Measurements from ENCODE around the gene SIRT1. TPM values are rescaled to one million over a fixed set of nuclear protein-coding genes. Genes with fewer than 3 reads are reported as not detected.

Gene SIRT1
- total RNA-seq, 1 experiment from 2014 or later: 22.8 TPM

GRCh38 chr10:67836488-67836887 lies 48.0 kb upstream of the SIRT1 start:
- no peak overlapping the region for H2AFZ ChIP-seq (ENCODE audit: low read depth, low read length, poor library complexity, severe bottlenecking)
- no peak overlapping the region for H3K27ac ChIP-seq (ENCODE audit: low read depth, low read length)
- BruUV-seq (replicated peaks): no TSS peak
- H3K9me3 ChIP-seq (ENCODE audit: control insufficient read depth in 1 of 2, insufficient read depth in 1 of 2, low read depth in 1 of 2, low read length in 2 of 2): no peaks in the 10 kb centered on the region
- ATAC-seq (no peak), DNase-seq (ENCODE audit: low read depth, low spot score) (no peak)
- no peaks in the 10 kb centered on the region for H3K27me3 ChIP-seq (ENCODE audit: insufficient read depth, low read length)
- intact Hi-C loops (cut with micrococcal nuclease): no loop called here
- no peaks in the 10 kb centered on the region for H3K79me2 ChIP-seq (ENCODE audit: insufficient read depth, low read length)
- no peaks in the 10 kb centered on the region for H3K36me3 ChIP-seq (ENCODE audit: control insufficient read depth in 1 of 2, insufficient read depth in 2 of 2, low read length in 2 of 2)
- H4K20me1 ChIP-seq (ENCODE audit: insufficient read depth): no peaks in the 10 kb centered on the region
- RAD21 ChIA-PET (ENCODE audit: low non-redundant PET in 1 of 2, low total read pairs in 2 of 2, uncharacterized antibody in 2 of 2, unreplicated experiment in 2 of 2): no interaction called here
- H3K4me2 ChIP-seq (ENCODE audit: low read length): no peak overlapping the region
- no peaks in the 10 kb centered on the region for H3K9me2 ChIP-seq (ENCODE audit: insufficient read depth)
- peaks cover 4 to 10% of the 10 kb centered on the region in 2 experiments; a peak in 3 of 4 replicates for H3K4me1 ChIP-seq (ENCODE audit: control insufficient read depth in 1 of 2, insufficient read depth in 2 of 2, low read length in 2 of 2)
- POLR2A ChIA-PET: no interaction called here
- H3K4me3 ChIP-seq (replicated peaks in 1 of 2; ENCODE audit: low read depth in 1 of 2, low read length in 2 of 2): no peak overlapping the region
- no peak overlapping the region for H3K9ac ChIP-seq (ENCODE audit: low read length)
- CTCF ChIA-PET: no interaction called here
- TF ChIP-seq JUND (IDR thresholded peaks at IDR 0.05) (no peak), CBX3 (IDR thresholded peaks at IDR 0.05; ENCODE audit: low read depth) (no peak), YY1 (IDR thresholded peaks at IDR 0.05; ENCODE audit: extremely low read depth, insufficient replicate concordance, low read depth, low read length) (no peak), CEBPB (IDR thresholded peaks at IDR 0.05; ENCODE audit: low read depth) (no peak), EZH2phosphoT487 (IDR thresholded peaks at IDR 0.05; ENCODE audit: borderline replicate concordance) (no peak)

GRCh38 chr10:67836972-67837371 lies 47.5 kb upstream of the SIRT1 start:
- TF ChIP-seq CEBPB (IDR thresholded peaks at IDR 0.05; ENCODE audit: low read depth) (no peak), TCF7L2 (IDR thresholded peaks at IDR 0.05; ENCODE audit: borderline replicate concordance, extremely low read depth, insufficient read depth, insufficient read length) (no peak), JUND (IDR thresholded peaks at IDR 0.05) (no peak), SRF (IDR thresholded peaks at IDR 0.05; ENCODE audit: low read depth) (no peak), ZNF274 (IDR thresholded peaks at IDR 0.05; ENCODE audit: low read depth, low read length) (no peak), EZH2phosphoT487 (IDR thresholded peaks at IDR 0.05; ENCODE audit: borderline replicate concordance) (no peak), SP1 (IDR thresholded peaks at IDR 0.05; ENCODE audit: low read depth) (no peak), ELF1 (IDR thresholded peaks at IDR 0.05; ENCODE audit: borderline replicate concordance, low read depth) (no peak), CBX3 (IDR thresholded peaks at IDR 0.05; ENCODE audit: low read depth) (no peak), ZFX (IDR thresholded peaks at IDR 0.05) (no peak), CTCF (IDR thresholded peaks at IDR 0.05 in 2 of 3, conservative IDR thresholded peaks at IDR 0.05 in 1 of 3; ENCODE audit: borderline replicate concordance in 1 of 3, insufficient read depth in 1 of 3, low read depth in 2 of 3, low read length in 2 of 3) (no peak), POLR2A (IDR thresholded peaks at IDR 0.05; ENCODE audit: borderline replicate concordance, extremely low read depth, insufficient read depth, insufficient read length) (no peak), YY1 (IDR thresholded peaks at IDR 0.05; ENCODE audit: extremely low read depth, insufficient replicate concordance, low read depth, low read length) (no peak), EGR1 (IDR thresholded peaks at IDR 0.05; ENCODE audit: low read depth) (no peak), MAX (IDR thresholded peaks at IDR 0.05) (no peak), EZH2 (IDR thresholded peaks at IDR 0.05) (no peak), POLR2AphosphoS5 (IDR thresholded peaks at IDR 0.05; ENCODE audit: low read depth, low read length) (no peak)
- TF ChIP-seq, protein P1, sequence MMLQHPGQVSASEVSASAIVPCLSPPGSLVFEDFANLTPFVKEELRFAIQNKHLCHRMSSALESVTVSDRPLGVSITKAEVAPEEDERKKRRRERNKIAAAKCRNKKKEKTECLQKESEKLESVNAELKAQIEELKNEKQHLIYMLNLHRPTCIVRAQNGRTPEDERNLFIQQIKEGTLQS (IDR thresholded peaks at IDR 0.05): no peak
- ATAC-seq (no peak), DNase-seq (ENCODE audit: low read depth, low spot score) (no peak)
- POLR2A ChIA-PET: interaction anchor here (1.4 kb wide), 1 partner anchor 10 kb away, joined by 3 read pairs; no protein-coding TSS in a partner anchor
- Histone ChIP-seq H2AFZ (ENCODE audit: low read depth, low read length, poor library complexity, severe bottlenecking) (no peak overlapping the region), H3K9ac (ENCODE audit: low read length) (no peak overlapping the region), H3K27ac (ENCODE audit: low read depth, low read length) (no peak overlapping the region), H3K9me2 (ENCODE audit: insufficient read depth) (no peaks in the 10 kb centered on the region), H4K20me1 (ENCODE audit: insufficient read depth) (no peaks in the 10 kb centered on the region), H3K27me3 (ENCODE audit: insufficient read depth, low read length) (no peaks in the 10 kb centered on the region), H3K4me3 (replicated peaks in 1 of 2; ENCODE audit: low read depth in 1 of 2, low read length in 2 of 2) (no peak overlapping the region), H3K36me3 (ENCODE audit: control insufficient read depth in 1 of 2, insufficient read depth in 2 of 2, low read length in 2 of 2) (no peaks in the 10 kb centered on the region), H3K9me3 (ENCODE audit: control insufficient read depth in 1 of 2, insufficient read depth in 1 of 2, low read depth in 1 of 2, low read length in 2 of 2) (no peaks in the 10 kb centered on the region), H3K4me1 (ENCODE audit: control insufficient read depth in 1 of 2, insufficient read depth in 2 of 2, low read length in 2 of 2) (peaks cover 4 to 10% of the 10 kb centered on the region in 2 experiments; a peak in 3 of 4 replicates), H3K4me2 (ENCODE audit: low read length) (no peak overlapping the region), H3K79me2 (ENCODE audit: insufficient read depth, low read length) (no peaks in the 10 kb centered on the region)
- RAD21 ChIA-PET (ENCODE audit: low non-redundant PET in 1 of 2, low total read pairs in 2 of 2, uncharacterized antibody in 2 of 2, unreplicated experiment in 2 of 2): no interaction called here
- no TSS peak for BruUV-seq (replicated peaks)
- CTCF ChIA-PET: interaction anchor here (1.8 kb wide), 1 partner anchor 19 kb away, joined by 7 read pairs; no protein-coding TSS in a partner anchor
- intact Hi-C loops (cut with micrococcal nuclease): no loop called here

Data from HCT116 (cell line).